CD14-positive monocyte (primary cell): ENCODE measurements around the gene CYB5R4. TPM values are rescaled to one million over a fixed set of nuclear protein-coding genes. Genes with fewer than 3 reads are reported as not detected.

Source experiments
- DNase-seq, 3 donors: peaks; one replicate each; pipeline ENCODE4 v3.0.0-alpha.2; 2011 to 2022
- H2AFZ ChIP-seq: 2 replicates; pipeline ENCODE4 v1.6.0; 2012; ENCODE audit warnings: mild to moderate bottlenecking, low read depth, low read length, inconsistent platforms; ENCODE audit not compliant: insufficient read depth, poor library complexity, severe bottlenecking
- H3K27ac ChIP-seq, 2 donors: 1 replicate in 1 of 2; 2 replicates in 1 of 2; pipeline ENCODE4 v1.5.1; 2012 to 2013; ENCODE audit warnings: low read length in 2 of 2, control low read depth in 1 of 2, inconsistent platforms in 1 of 2, low read depth in 1 of 2, mild to moderate bottlenecking in 1 of 2
- H3K27me3 ChIP-seq, 2 donors: one replicate each; pipeline versions ENCODE4 v1.6.0 to v1.6.1; 2011 to 2013; ENCODE audit warnings: low read length in 2 of 2; ENCODE audit not compliant: control insufficient read depth in 2 of 2, insufficient read depth in 2 of 2
- H3K36me3 ChIP-seq, 2 donors: replicated peaks in 1 of 2; 1 replicate in 1 of 2; 2 replicates in 1 of 2; pipeline versions ENCODE4 v1.5.1 to v1.6.1; 2012 to 2013; ENCODE audit warnings: low read length in 2 of 2, control low read depth in 1 of 2, inconsistent platforms in 1 of 2, mild to moderate bottlenecking in 1 of 2; ENCODE audit not compliant: insufficient read depth in 2 of 2, control insufficient read depth in 1 of 2
- H3K4me1 ChIP-seq, 2 donors: 1 replicate in 1 of 2; 2 replicates in 1 of 2; pipeline versions ENCODE4 v1.5.1 to v1.6.1; 2012 to 2013; ENCODE audit warnings: low read length in 2 of 2, control low read depth in 1 of 2, inconsistent platforms in 1 of 2, mild to moderate bottlenecking in 1 of 2, moderate library complexity in 1 of 2; ENCODE audit not compliant: insufficient read depth in 2 of 2, control insufficient read depth in 1 of 2
- H3K4me2 ChIP-seq: replicated peaks from 2 replicates; pipeline ENCODE3; 2012; ENCODE audit warnings: low read length, moderate library complexity, mild to moderate bottlenecking; ENCODE audit not compliant: poor library complexity, severe bottlenecking; ENCODE audit errors: extremely low read depth
- H3K4me3 ChIP-seq, 3 experiments: fragments of 200-600 bp in 1 of 3; sonication (generic) in 1 of 3; replicated peaks in 1 of 3; 1 replicate in 2 of 3; 2 replicates in 1 of 3; pipeline ENCODE4 v1.5.1; 2011 to 2013; ENCODE audit warnings: low read length in 3 of 3, mild to moderate bottlenecking in 3 of 3, control low read depth in 2 of 3, low read depth in 2 of 3, inconsistent platforms in 1 of 3, moderate library complexity in 1 of 3
- H3K79me2 ChIP-seq: 2 replicates; pipeline ENCODE4 v1.6.0; 2012; ENCODE audit warnings: mild to moderate bottlenecking, control low read depth, inconsistent platforms, low read length, moderate library complexity; ENCODE audit not compliant: insufficient read depth
- H3K9ac ChIP-seq: 2 replicates; pipeline ENCODE4 v1.6.0; 2017; ENCODE audit warnings: low read length, mild to moderate bottlenecking; ENCODE audit not compliant: insufficient read depth, poor library complexity, severe bottlenecking
- H3K9me3 ChIP-seq, 2 donors: replicated peaks in 1 of 2; 1 replicate in 1 of 2; 2 replicates in 1 of 2; pipeline versions ENCODE4 v1.5.1 to v1.6.1; 2012 to 2013; ENCODE audit warnings: low read length in 2 of 2, control low read depth in 1 of 2; ENCODE audit not compliant: control insufficient read depth in 1 of 2, insufficient read depth in 1 of 2
- H4K20me1 ChIP-seq: 2 replicates; pipeline ENCODE4 v1.6.0; 2012; ENCODE audit warnings: mild to moderate bottlenecking, low read length, control low read depth, moderate library complexity; ENCODE audit not compliant: insufficient read depth
- H3K27ac Mint-ChIP-seq, 7 donors: one replicate each; pipeline ENCODE4 v1.8.0; 2020; ENCODE audit warnings: mild to moderate bottlenecking in 7 of 7, mixed read lengths in 7 of 7, moderate library complexity in 6 of 7, inconsistent platforms in 2 of 7
- H3K27me3 Mint-ChIP-seq, 3 donors: one replicate each; pipeline ENCODE4 v1.8.0; 2021 to 2022; ENCODE audit warnings: low read depth in 3 of 3, mild to moderate bottlenecking in 3 of 3, mixed read lengths in 3 of 3, moderate library complexity in 3 of 3, inconsistent platforms in 1 of 3
- H3K36me3 Mint-ChIP-seq, 2 donors: one replicate each; pipeline ENCODE4 v1.8.0; 2020; ENCODE audit warnings: mixed read lengths in 2 of 2, inconsistent platforms in 1 of 2, mild to moderate bottlenecking in 1 of 2
- H3K4me1 Mint-ChIP-seq: one replicate; pipeline ENCODE4 v1.8.0; 2020; ENCODE audit warnings: mild to moderate bottlenecking, mixed read lengths
- H3K4me3 Mint-ChIP-seq, 2 donors: one replicate each; pipeline ENCODE4 v1.8.0; 2020; ENCODE audit warnings: mild to moderate bottlenecking in 2 of 2, mixed read lengths in 2 of 2, moderate library complexity in 1 of 2
- H3K9me3 Mint-ChIP-seq, 7 donors: one replicate each; pipeline ENCODE4 v1.8.0; 2020 to 2022; ENCODE audit warnings: mixed read lengths in 7 of 7, mild to moderate bottlenecking in 6 of 7, moderate library complexity in 6 of 7, inconsistent platforms in 2 of 7
- CTCF ChIP-seq: fragments of 200-600 bp; IDR thresholded peaks from one replicate; pipeline ENCODE4 v1.8.0; 2022; ENCODE audit warnings: antibody characterized with exemption, mild to moderate bottlenecking
- WGBS: methylation state at CpG from one replicate; pipeline ENCODE4 v1.1.5; 2013; ENCODE audit warnings: missing lambda C conversion rate; ENCODE audit not compliant: insufficient coverage; 5-methylcytosine and 5-hydroxymethylcytosine counted together
- intact Hi-C, 2 donors: fragments of 100-400 bp; cut with micrococcal nuclease; formaldehyde crosslinking; loops; one replicate each; pipeline versions ENCODE4 v1.15.0 to v1.15.1; 2023
- polyA plus RNA-seq, 3 donors: library from polyadenylated mRNA; depleted of rRNA in 1 of 3; unstranded in 2 of 3; stranded (reverse) in 1 of 3; fragments of 300-500 nt in 2 of 3; fragments of >200 nt in 1 of 3; fragmentation: Illumina TruSeq in 2 of 3; gene quantifications; 1 replicate in 2 of 3; 2 replicates in 1 of 3; pipeline ENCODE4 v1.2.3, GENCODE V29; 2012 to 2021

The CYB5R4 gene
- polyA plus RNA-seq, 3 donors: 30.5 to 120 (median 116) TPM

GRCh38 chr6:83890520-83890919 is 31.0 kb downstream of the CYB5R4 start:
- Mint-ChIP-seq H3K36me3 (peaks cover 23 to 39% of the 10 kb centered on the region in 2 donors), H3K27ac (no peak overlapping the region), H3K9me3 (peaks cover 0 to 2% (median 0%) of the 10 kb centered on the region in 7 donors), H3K4me1 (peaks cover 10% of the 10 kb centered on the region), H3K4me3 (no peak overlapping the region), H3K27me3 (no peaks in the 10 kb centered on the region)
- Histone ChIP-seq H4K20me1 (peaks cover 100% of the 10 kb centered on the region), H3K4me1 (no peaks in the 10 kb centered on the region), H3K27ac (peak overlapping the region in 1 of 2 donors; percentile 2), H3K79me2 (peaks cover 97% of the 10 kb centered on the region), H3K4me2 (no peak overlapping the region), H3K9me3 (no peaks in the 10 kb centered on the region), H3K27me3 (no peaks in the 10 kb centered on the region), H3K9ac (no peak overlapping the region), H3K36me3 (peaks cover 15 to 39% of the 10 kb centered on the region in 2 donors), H2AFZ (no peak overlapping the region), H3K4me3 (no peak overlapping the region)
- no peak for TF ChIP-seq CTCF
- no CpG with 5 or more reads among the region's 4 CpGs for WGBS
- intact Hi-C loops: no loop called here
- DNase-seq: no peak

GRCh38 chr6:83891586-83891985 is 32.1 kb downstream of the CYB5R4 start:
- Histone ChIP-seq H3K79me2 (peaks cover 97% of the 10 kb centered on the region), H4K20me1 (peaks cover 100% of the 10 kb centered on the region), H3K9ac (no peak overlapping the region), H3K4me3 (no peak overlapping the region), H3K4me1 (no peaks in the 10 kb centered on the region), H3K27me3 (no peaks in the 10 kb centered on the region), H3K27ac (peak overlapping the region in 1 of 2 donors; percentile 29), H3K9me3 (no peaks in the 10 kb centered on the region), H3K36me3 (peaks cover 16 to 47% of the 10 kb centered on the region in 2 donors), H2AFZ (no peak overlapping the region), H3K4me2 (no peak overlapping the region)
- Mint-ChIP-seq H3K9me3 (peaks cover 0 to 3% (median 0%) of the 10 kb centered on the region in 7 donors), H3K27ac (no peak overlapping the region), H3K27me3 (no peaks in the 10 kb centered on the region), H3K36me3 (peaks cover 31 to 42% of the 10 kb centered on the region in 2 donors), H3K4me3 (no peak overlapping the region), H3K4me1 (peaks cover 12% of the 10 kb centered on the region)
- DNase-seq: no peak
- intact Hi-C loops: no loop called here
- TF ChIP-seq CTCF: no peak
- WGBS: 90% methylated on average over 2 of the region's 4 CpGs
